NB4 (cell line): ENCODE measurements around the gene ZNF362.

ENCODE experiments used
- DNase-seq: peaks from one replicate; pipeline ENCODE4 v3.0.0; 2010; ENCODE audit warnings: low read depth
- H3K4me3 ChIP-seq: one replicate; pipeline ENCODE4 v1.5.1; 2011; ENCODE audit warnings: mild to moderate bottlenecking, low read depth, low read length, moderate library complexity
- MYC ChIP-seq: IDR thresholded peaks from 2 replicates; pipeline ENCODE4 v1.6.1; 2011; ENCODE audit warnings: low read depth, low read length
- POLR2A ChIP-seq: IDR thresholded peaks from 2 replicates; pipeline ENCODE4 v1.6.1; 2011; ENCODE audit warnings: mild to moderate bottlenecking; ENCODE audit not compliant: insufficient read length; ENCODE audit errors: extremely low read depth
- TF ChIP-seq, protein P1 (sequence below): IDR thresholded peaks from 2 replicates; pipeline ENCODE4 v1.6.1; 2011; ENCODE audit warnings: low read depth, low read length
- TF ChIP-seq, protein P2 (sequence below): IDR thresholded peaks from one replicate; pipeline ENCODE4 v1.5.1; 2012; ENCODE audit warnings: low read depth, low read length

The ZNF362 gene

DNA sequence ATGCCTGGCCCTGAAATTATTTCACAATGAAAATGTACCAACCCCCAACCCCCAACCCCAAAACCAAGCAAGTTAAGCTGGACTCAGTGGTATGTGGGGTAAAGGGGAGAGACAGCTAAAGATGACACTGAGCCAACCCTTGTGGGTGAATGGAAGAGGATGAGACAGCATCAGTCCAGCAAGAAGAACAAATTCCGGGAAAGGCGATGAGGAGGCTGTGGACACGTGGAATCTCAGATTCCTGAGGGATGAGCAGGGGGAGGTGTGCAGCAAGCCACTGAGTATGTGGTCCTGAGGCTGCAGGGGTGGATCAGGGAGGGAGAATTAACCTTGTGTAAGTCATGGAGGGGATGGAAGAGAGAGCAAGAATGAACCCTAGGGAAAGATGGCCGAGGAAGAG lies 14.4 kb upstream of the ZNF362 start:
- no peak for TF ChIP-seq MYC
- no peak for DNase-seq
- H3K4me3 ChIP-seq: no peak overlapping the region

DNA sequence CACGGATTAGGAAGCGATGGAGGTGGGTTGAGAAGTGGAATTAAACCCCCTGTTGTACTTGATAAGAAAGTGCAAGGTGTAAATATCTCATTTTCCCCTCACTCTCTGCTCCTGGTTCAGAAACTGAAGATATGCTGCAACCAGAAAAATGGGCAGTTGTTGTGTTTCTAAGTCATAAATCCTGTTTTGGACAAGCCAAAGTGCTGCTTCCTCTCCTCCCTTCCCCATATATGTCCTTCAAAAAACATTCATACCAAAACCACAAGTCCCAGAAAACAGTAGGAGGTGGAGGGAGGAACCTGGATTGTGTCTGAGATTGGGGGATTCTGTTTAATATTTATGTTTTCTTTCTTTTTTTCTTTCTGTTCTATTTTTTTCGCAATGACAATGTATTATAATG lies 13.6 kb upstream of the ZNF362 start:
- TF ChIP-seq MYC: no peak
- TF ChIP-seq, protein P1, sequence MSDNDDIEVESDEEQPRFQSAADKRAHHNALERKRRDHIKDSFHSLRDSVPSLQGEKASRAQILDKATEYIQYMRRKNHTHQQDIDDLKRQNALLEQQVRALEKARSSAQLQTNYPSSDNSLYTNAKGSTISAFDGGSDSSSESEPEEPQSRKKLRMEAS: no peak
- TF ChIP-seq POLR2A: no peak
- TF ChIP-seq, protein P2, sequence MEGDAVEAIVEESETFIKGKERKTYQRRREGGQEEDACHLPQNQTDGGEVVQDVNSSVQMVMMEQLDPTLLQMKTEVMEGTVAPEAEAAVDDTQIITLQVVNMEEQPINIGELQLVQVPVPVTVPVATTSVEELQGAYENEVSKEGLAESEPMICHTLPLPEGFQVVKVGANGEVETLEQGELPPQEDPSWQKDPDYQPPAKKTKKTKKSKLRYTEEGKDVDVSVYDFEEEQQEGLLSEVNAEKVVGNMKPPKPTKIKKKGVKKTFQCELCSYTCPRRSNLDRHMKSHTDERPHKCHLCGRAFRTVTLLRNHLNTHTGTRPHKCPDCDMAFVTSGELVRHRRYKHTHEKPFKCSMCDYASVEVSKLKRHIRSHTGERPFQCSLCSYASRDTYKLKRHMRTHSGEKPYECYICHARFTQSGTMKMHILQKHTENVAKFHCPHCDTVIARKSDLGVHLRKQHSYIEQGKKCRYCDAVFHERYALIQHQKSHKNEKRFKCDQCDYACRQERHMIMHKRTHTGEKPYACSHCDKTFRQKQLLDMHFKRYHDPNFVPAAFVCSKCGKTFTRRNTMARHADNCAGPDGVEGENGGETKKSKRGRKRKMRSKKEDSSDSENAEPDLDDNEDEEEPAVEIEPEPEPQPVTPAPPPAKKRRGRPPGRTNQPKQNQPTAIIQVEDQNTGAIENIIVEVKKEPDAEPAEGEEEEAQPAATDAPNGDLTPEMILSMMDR: no peak
- no peak for DNase-seq
- no peak overlapping the region for H3K4me3 ChIP-seq

DNA sequence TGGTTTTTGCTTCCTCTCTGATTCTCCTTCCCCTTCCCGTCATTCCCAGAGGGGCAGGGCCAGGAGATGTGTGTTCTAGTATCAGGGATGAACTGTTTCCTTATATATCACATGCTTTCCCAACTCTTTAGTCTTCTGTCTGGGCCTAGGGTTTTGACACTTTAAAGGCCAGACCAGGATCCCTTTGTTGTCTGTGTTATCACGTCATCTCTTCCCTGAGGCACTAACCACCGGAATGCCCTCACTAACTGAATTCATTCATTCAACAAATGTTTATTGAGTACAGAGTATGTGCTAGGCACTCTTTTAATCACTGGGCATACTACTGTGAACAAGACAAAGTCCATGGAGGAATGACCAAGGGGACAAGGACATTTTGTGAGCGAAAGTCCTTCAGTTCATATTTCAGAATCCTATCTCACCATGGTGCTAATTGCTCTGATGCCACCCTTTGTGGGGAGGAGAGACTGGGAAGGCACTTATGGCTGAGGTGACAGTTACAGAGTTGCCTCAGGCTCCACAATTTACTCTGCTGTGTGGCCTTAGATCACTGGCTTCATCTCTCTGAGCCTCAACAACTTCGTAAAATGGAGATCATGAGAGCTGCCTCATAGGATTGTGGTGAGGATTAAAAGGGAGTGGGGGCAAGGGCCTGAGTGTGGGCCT lies 12.0 kb upstream of the ZNF362 start:
- no peak for DNase-seq
- TF ChIP-seq MYC (no peak), POLR2A (no peak)
- TF ChIP-seq, protein P1: no peak
- TF ChIP-seq, protein P2: no peak
- H3K4me3 ChIP-seq: no peak overlapping the region

DNA sequence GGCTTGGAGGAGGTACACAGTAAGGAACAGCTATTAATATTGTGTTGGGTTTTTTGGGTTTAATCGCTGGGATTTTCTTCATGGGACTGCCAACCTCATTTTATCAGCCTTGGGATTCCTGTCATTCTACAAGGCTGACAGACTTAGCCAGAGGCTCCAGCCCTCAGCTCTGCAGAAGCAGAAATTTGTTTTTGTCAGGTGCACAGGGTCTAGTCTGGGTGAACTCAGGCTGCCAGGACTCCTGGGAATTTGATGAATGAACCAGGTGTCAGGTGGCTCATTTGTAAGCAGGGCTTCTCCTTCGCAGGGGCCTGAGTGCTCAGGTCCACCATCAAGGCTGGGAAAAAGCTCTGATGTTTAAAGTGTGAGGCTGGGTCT lies 11.5 kb upstream of the ZNF362 start:
- TF ChIP-seq, protein P1: no peak
- TF ChIP-seq, protein P2: no peak
- DNase-seq: no peak
- H3K4me3 ChIP-seq: no peak overlapping the region

DNA sequence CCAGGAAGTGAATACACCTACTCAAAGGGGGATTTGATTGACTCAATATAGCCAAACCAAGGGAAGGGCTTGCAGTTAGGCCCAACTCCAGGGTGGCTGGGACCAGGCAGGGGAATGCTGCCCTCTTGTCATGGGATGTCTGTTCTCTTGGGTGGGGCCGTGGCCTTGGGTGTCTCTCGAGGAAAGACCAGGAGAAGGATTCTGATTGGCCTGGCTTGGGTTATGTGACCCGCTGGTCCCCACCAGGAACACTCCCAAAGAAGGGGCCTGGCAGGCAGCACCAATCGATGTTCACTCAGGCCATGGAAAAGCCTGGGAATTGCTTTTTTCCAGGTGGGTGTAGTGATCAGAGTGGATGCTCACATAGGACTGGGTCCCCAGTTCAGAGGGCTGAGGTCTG lies 10.1 kb upstream of the ZNF362 start:
- DNase-seq: no peak
- TF ChIP-seq POLR2A (no peak), MYC (no peak)
- TF ChIP-seq, protein P2: no peak
- TF ChIP-seq, protein P1: no peak
- no peak overlapping the region for H3K4me3 ChIP-seq

DNA sequence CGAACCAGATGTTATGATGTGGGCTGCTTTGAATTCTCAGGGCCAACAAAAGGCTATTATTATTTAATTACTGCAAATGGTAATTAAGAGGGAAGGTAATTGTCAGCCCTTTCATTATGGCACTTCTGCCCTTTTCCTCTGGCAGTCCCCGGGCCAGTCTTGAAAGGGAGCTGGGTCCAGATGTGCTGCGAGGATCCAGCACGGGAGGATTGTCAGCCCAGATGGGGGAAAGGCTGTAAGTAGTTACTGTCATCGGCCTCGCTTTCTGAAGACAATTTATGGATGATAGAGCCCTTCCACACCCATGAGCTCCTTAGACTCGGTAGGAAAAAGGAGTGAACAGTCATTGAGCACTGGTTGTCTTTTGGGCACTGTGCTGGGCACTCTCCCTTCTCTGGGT lies 8.7 kb upstream of the ZNF362 start:
- TF ChIP-seq POLR2A: no peak
- TF ChIP-seq MYC: no peak
- TF ChIP-seq, protein P1: no peak
- TF ChIP-seq, protein P2: no peak
- DNase-seq: no peak
- no peak overlapping the region for H3K4me3 ChIP-seq
